Measurements from ENCODE around the gene RRAGC. TPM values are rescaled to one million over a fixed set of nuclear protein-coding genes. Genes with fewer than 3 reads are reported as not detected.
A peak's percentile ranks its signal among the peaks of the same experiment; 100 is the strongest.

Gene RRAGC
- total and polyA plus RNA-seq, 5 experiments from 2014 or later: 5.6 to 26.4 (median 6.7) TPM

GRCh38 chr1:38806090-38806489 is 53.5 kb downstream of the RRAGC start:
- Mint-ChIP-seq H3K27me3 (peaks cover 41 to 88% (median 59%) of the 10 kb centered on the region in 5 donors), H3K4me1 (peaks cover 2 to 8% (median 6%) of the 10 kb centered on the region in 4 donors), H3K9me3 (no peaks in the 10 kb centered on the region), H3K4me3 (no peak overlapping the region), H3K27ac (no peak overlapping the region), H3K36me3 (no peaks in the 10 kb centered on the region)
- DNase-seq (no peak), ATAC-seq (no peak)
- POLR2A ChIA-PET: no interaction called here

GRCh38 chr1:38805036-38805435 is 54.5 kb downstream of the RRAGC start:
- DNase-seq: no peak
- H3K27me3 Mint-ChIP-seq: peaks cover 33 to 78% (median 53%) of the 10 kb centered on the region in 5 donors
- POLR2A ChIA-PET: no interaction called here
- H3K9me3 Mint-ChIP-seq: no peaks in the 10 kb centered on the region
- no peaks in the 10 kb centered on the region for H3K36me3 Mint-ChIP-seq
- no peak for ATAC-seq
- H3K4me1 Mint-ChIP-seq: peaks cover 2 to 8% (median 6%) of the 10 kb centered on the region in 4 donors
- no peak overlapping the region for H3K27ac Mint-ChIP-seq
- H3K4me3 Mint-ChIP-seq: peak overlapping the region in 4 of 10 donors; percentile 8 to 67 (median 16)

- ATAC-seq: no peak
Measured at GRCh38 chr1:38804062-38804886, 55.3 kb downstream of the RRAGC start.

GRCh38 chr1:38803647-38804046 is 55.9 kb downstream of the RRAGC start:
- no peak for ATAC-seq
- H3K36me3 Mint-ChIP-seq: no peaks in the 10 kb centered on the region
- peaks cover 2 to 8% (median 6%) of the 10 kb centered on the region in 4 donors for H3K4me1 Mint-ChIP-seq
- H3K4me3 Mint-ChIP-seq: peak overlapping the region in 8 of 10 donors; percentile 41 to 74 (median 62)
- peak overlapping the region in 1 of 10 donors; percentile 13 for H3K27ac Mint-ChIP-seq
- H3K9me3 Mint-ChIP-seq: no peaks in the 10 kb centered on the region
- POLR2A ChIA-PET: no interaction called here
- DNase-seq: no peak
- peaks cover 28 to 73% (median 54%) of the 10 kb centered on the region in 5 donors for H3K27me3 Mint-ChIP-seq

More at GRCh38 chr1:38804062-38804886, 55.3 kb downstream of the RRAGC start:
- Mint-ChIP-seq H3K9me3 (no peaks in the 10 kb centered on the region), H3K27ac (no peak overlapping the region), H3K36me3 (no peaks in the 10 kb centered on the region), H3K4me1 (peaks cover 2 to 8% (median 6%) of the 10 kb centered on the region in 4 donors), H3K27me3 (peaks cover 31 to 76% (median 51%) of the 10 kb centered on the region in 5 donors), H3K4me3 (peak overlapping the region in 4 of 10 donors; percentile 10 to 67 (median 38))
- no peak for DNase-seq
- POLR2A ChIA-PET: no interaction called here

- H3K4me3 Mint-ChIP-seq: no peak overlapping the region
- peaks cover 16 to 46% (median 35%) of the 10 kb centered on the region in 5 donors for H3K27me3 Mint-ChIP-seq
- H3K36me3 Mint-ChIP-seq: no peaks in the 10 kb centered on the region
- no peak for ATAC-seq
- POLR2A ChIA-PET: no interaction called here
- DNase-seq: no peak
- H3K9me3 Mint-ChIP-seq: no peaks in the 10 kb centered on the region
- peaks cover 2 to 8% (median 6%) of the 10 kb centered on the region in 4 donors for H3K4me1 Mint-ChIP-seq
- H3K27ac Mint-ChIP-seq: no peak overlapping the region
Measured at GRCh38 chr1:38800720-38801671, 58.6 kb downstream of the RRAGC start.

- Mint-ChIP-seq H3K27me3 (peaks cover 25 to 62% (median 35%) of the 10 kb centered on the region in 5 donors), H3K9me3 (peaks cover 0 to 33% (median 16%) of the 10 kb centered on the region in 9 donors), H3K4me1 (no peaks in the 10 kb centered on the region), H3K4me3 (no peak overlapping the region), H3K36me3 (peaks cover 0 to 28% (median 10%) of the 10 kb centered on the region in 3 donors), H3K27ac (no peak overlapping the region)
- POLR2A ChIA-PET: no interaction called here
- ATAC-seq (no peak), DNase-seq (no peak)
Measured at GRCh38 chr1:38793299-38793698, 66.3 kb downstream of the RRAGC start.

DNA sequence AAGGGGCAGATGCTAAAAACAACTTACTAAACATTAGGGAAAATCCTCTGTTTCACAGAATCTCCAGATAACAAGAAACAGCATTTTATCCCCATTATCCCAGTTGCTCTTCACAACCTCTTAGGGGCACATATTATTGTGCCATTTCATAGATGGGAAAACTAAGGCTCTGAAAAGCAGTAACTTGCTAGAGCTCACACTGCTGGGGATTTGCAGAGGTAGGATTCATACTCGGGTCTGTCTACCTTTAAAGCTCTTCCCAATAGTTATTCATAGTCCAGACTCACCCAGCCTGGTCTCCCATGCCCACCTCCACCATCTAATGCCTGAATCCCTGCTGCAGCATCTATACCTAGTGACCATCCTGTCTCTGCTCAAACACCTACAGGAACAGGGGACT is 67.7 kb downstream of the RRAGC start:
- Mint-ChIP-seq H3K27ac (no peak overlapping the region), H3K36me3 (peaks cover 0 to 28% (median 10%) of the 10 kb centered on the region in 3 donors), H3K4me1 (no peaks in the 10 kb centered on the region), H3K4me3 (no peak overlapping the region), H3K27me3 (peaks cover 30 to 76% (median 41%) of the 10 kb centered on the region in 5 donors), H3K9me3 (peaks cover 0 to 33% (median 16%) of the 10 kb centered on the region in 9 donors)
- ATAC-seq (no peak), DNase-seq (no peak)
- POLR2A ChIA-PET: no interaction called here

GRCh38 chr1:38791164-38791515 is 68.4 kb downstream of the RRAGC start:
- Mint-ChIP-seq H3K4me1 (no peaks in the 10 kb centered on the region), H3K9me3 (peaks cover 0 to 33% (median 16%) of the 10 kb centered on the region in 9 donors), H3K4me3 (no peak overlapping the region), H3K27ac (no peak overlapping the region), H3K36me3 (peaks cover 0 to 28% (median 10%) of the 10 kb centered on the region in 3 donors), H3K27me3 (peaks cover 35 to 84% (median 42%) of the 10 kb centered on the region in 5 donors)
- DNase-seq (no peak), ATAC-seq (no peak)
- POLR2A ChIA-PET: no interaction called here

GRCh38 chr1:38790422-38791163 is 69.0 kb downstream of the RRAGC start:
- POLR2A ChIA-PET: no interaction called here
- Mint-ChIP-seq H3K27ac (no peak overlapping the region), H3K4me1 (no peaks in the 10 kb centered on the region), H3K36me3 (peaks cover 0 to 28% (median 10%) of the 10 kb centered on the region in 3 donors), H3K27me3 (peaks cover 34 to 89% (median 47%) of the 10 kb centered on the region in 5 donors), H3K4me3 (no peak overlapping the region), H3K9me3 (peaks cover 0 to 33% (median 16%) of the 10 kb centered on the region in 9 donors)
- ATAC-seq (no peak), DNase-seq (no peak)

- Mint-ChIP-seq H3K9me3 (peaks cover 0 to 30% (median 14%) of the 10 kb centered on the region in 9 donors), H3K36me3 (peaks cover 0 to 24% (median 10%) of the 10 kb centered on the region in 3 donors), H3K4me3 (no peak overlapping the region), H3K27ac (no peak overlapping the region), H3K4me1 (no peaks in the 10 kb centered on the region), H3K27me3 (peaks cover 38 to 91% (median 53%) of the 10 kb centered on the region in 5 donors)
- POLR2A ChIA-PET: no interaction called here
- no peak for DNase-seq
- no peak for ATAC-seq
Measured at GRCh38 chr1:38789498-38790169, 69.9 kb downstream of the RRAGC start.

- Mint-ChIP-seq H3K4me1 (peaks cover 0 to 3% (median under 1%) of the 10 kb centered on the region in 4 donors), H3K27ac (no peak overlapping the region), H3K4me3 (no peak overlapping the region), H3K27me3 (peaks cover 41 to 91% (median 63%) of the 10 kb centered on the region in 5 donors), H3K36me3 (peaks cover 0 to 16% (median 10%) of the 10 kb centered on the region in 3 donors), H3K9me3 (peaks cover 0 to 20% (median 13%) of the 10 kb centered on the region in 9 donors)
- POLR2A ChIA-PET: no interaction called here
- DNase-seq (no peak), ATAC-seq (no peak)
Measured at GRCh38 chr1:38788341-38789336, 70.9 kb downstream of the RRAGC start.

Measured in naive thymus-derived CD8-positive, alpha-beta T cell (primary cell).